Muscle layer of duodenum (tissue), 2 donors: ENCODE data around the gene TM9SF1.
A peak's percentile ranks its signal among the peaks of the same experiment; 100 is the strongest.
"Not testable (repeated sequence)": the region's sequence is repeated elsewhere in the genome, so short reads cannot be mapped to it uniquely, and the experiment has no call there.

Experiments used
- H3K27ac ChIP-seq: one replicate; pipeline ENCODE4 v1.7.0; 2013; ENCODE audit warnings: mild to moderate bottlenecking, low read length
- H3K27me3 ChIP-seq: one replicate; pipeline ENCODE4 v1.7.0; 2013; ENCODE audit warnings: low read depth, mild to moderate bottlenecking, control low read depth, low read length
- H3K36me3 ChIP-seq, 2 donors: one replicate each; pipeline ENCODE4 v1.7.0; 2013; ENCODE audit warnings: low read length in 2 of 2, control low read depth in 1 of 2, mild to moderate bottlenecking in 1 of 2; ENCODE audit not compliant: insufficient read depth in 2 of 2, control insufficient read depth in 1 of 2
- H3K4me1 ChIP-seq, 2 donors: one replicate each; pipeline ENCODE4 v1.7.0; 2013; ENCODE audit warnings: low read length in 2 of 2, mild to moderate bottlenecking in 2 of 2, control low read depth in 1 of 2, moderate library complexity in 1 of 2; ENCODE audit not compliant: insufficient read depth in 2 of 2, control insufficient read depth in 1 of 2
- H3K4me3 ChIP-seq, 2 donors: one replicate each; pipeline ENCODE4 v1.7.0; 2013; ENCODE audit warnings: low read length in 2 of 2, low read depth in 1 of 2, mild to moderate bottlenecking in 1 of 2
- H3K9me3 ChIP-seq, 2 donors: one replicate each; pipeline ENCODE4 v1.7.0; 2013; ENCODE audit warnings: low read length in 2 of 2, control low read depth in 1 of 2, mild to moderate bottlenecking in 1 of 2; ENCODE audit not compliant: control insufficient read depth in 1 of 2
- donor health status: healthy.

Gene TM9SF1

GRCh38 chr14:24235804-24236688, 40.8 kb upstream of the TM9SF1 start:
- Histone ChIP-seq H3K4me3 (no peak overlapping the region), H3K27me3 (no peaks in the 10 kb centered on the region), H3K9me3 (no peaks in the 10 kb centered on the region), H3K27ac (no peak overlapping the region), H3K36me3 (peaks cover 54 to 56% of the 10 kb centered on the region in 2 donors), H3K4me1 (peaks cover 19 to 46% of the 10 kb centered on the region in 2 donors)

GRCh38 chr14:24234095-24235005, 39.1 kb upstream of the TM9SF1 start:
- Histone ChIP-seq H3K4me1 (peaks cover 4 to 33% of the 10 kb centered on the region in 2 donors), H3K36me3 (peaks cover 38 to 39% of the 10 kb centered on the region in 2 donors), H3K9me3 (no peaks in the 10 kb centered on the region), H3K4me3 (no peak overlapping the region), H3K27me3 (no peaks in the 10 kb centered on the region), H3K27ac (no peak overlapping the region)

GRCh38 chr14:24233538-24233866, 38.3 kb upstream of the TM9SF1 start:
- Histone ChIP-seq H3K4me3 (peak overlapping the region; percentile 86 to 97), H3K9me3 (no peaks in the 10 kb centered on the region), H3K27me3 (no peaks in the 10 kb centered on the region), H3K27ac (peak overlapping the region; percentile 95), H3K4me1 (peaks cover 4 to 28% of the 10 kb centered on the region in 2 donors), H3K36me3 (peaks cover 29 to 31% of the 10 kb centered on the region in 2 donors)

- H3K4me3 ChIP-seq = peak within 1 kb of the TSS; percentile 86 to 97
- peaks cover 4 to 28% of the 10 kb centered on the region in 2 donors for H3K4me1 ChIP-seq
- H3K9me3 ChIP-seq = no peaks in the 10 kb centered on the region
- H3K27me3 ChIP-seq = no peaks in the 10 kb centered on the region
- H3K27ac ChIP-seq = peak within 1 kb of the TSS; percentile 95
- peaks cover 23 to 25% of the 10 kb centered on the region in 2 donors for H3K36me3 ChIP-seq
Measured at GRCh38 chr14:24232645-24233537, 37.6 kb upstream of the TM9SF1 start, which contains the start of gene GMPR2. Gene GMPR2 (plus strand): TSS chr14:24232929. CDS start chr14:24233254, 325 bp downstream.

GRCh38 chr14:24232121-24232644, 36.9 kb upstream of the TM9SF1 start, which contains the start of gene NEDD8:
Gene NEDD8 (minus strand): TSS chr14:24232367. CDS start chr14:24232267, 100 bp downstream.
- Histone ChIP-seq H3K4me3 (peak within 1 kb of the TSS; percentile 86 to 97), H3K9me3 (no peaks in the 10 kb centered on the region), H3K27me3 (no peaks in the 10 kb centered on the region), H3K36me3 (peaks cover 16 to 18% of the 10 kb centered on the region in 2 donors), H3K27ac (peak within 1 kb of the TSS; percentile 95), H3K4me1 (peaks cover 4 to 28% of the 10 kb centered on the region in 2 donors)

- Histone ChIP-seq H3K9me3 (no peaks in the 10 kb centered on the region), H3K27me3 (no peaks in the 10 kb centered on the region), H3K4me1 (peaks cover 4 to 28% of the 10 kb centered on the region in 2 donors), H3K4me3 (peak overlapping the region; percentile 86 to 97), H3K36me3 (peaks cover 9 to 11% of the 10 kb centered on the region in 2 donors), H3K27ac (peak overlapping the region; percentile 78)
Measured at GRCh38 chr14:24231263-24232120, 36.3 kb upstream of the TM9SF1 start.

GRCh38 chr14:24228902-24229301, 33.7 kb upstream of the TM9SF1 start:
- Histone ChIP-seq H3K27ac (no peak overlapping the region), H3K27me3 (no peaks in the 10 kb centered on the region), H3K4me3 (no peak overlapping the region), H3K36me3 (no peaks in the 10 kb centered on the region), H3K4me1 (peaks cover 4 to 22% of the 10 kb centered on the region in 2 donors), H3K9me3 (no peaks in the 10 kb centered on the region)

- Histone ChIP-seq H3K27ac (no peak overlapping the region), H3K36me3 (no peaks in the 10 kb centered on the region), H3K27me3 (no peaks in the 10 kb centered on the region), H3K4me1 (peaks cover 0 to 8% of the 10 kb centered on the region in 2 donors), H3K9me3 (no peaks in the 10 kb centered on the region), H3K4me3 (no peak overlapping the region)
Measured at GRCh38 chr14:24226473-24226872, 31.2 kb upstream of the TM9SF1 start.

- H3K27ac ChIP-seq = no peak overlapping the region
- no peak overlapping the region for H3K4me3 ChIP-seq
- no peaks in the 10 kb centered on the region for H3K27me3 ChIP-seq
- H3K36me3 ChIP-seq = no peaks in the 10 kb centered on the region
- H3K4me1 ChIP-seq = no peaks in the 10 kb centered on the region
- H3K9me3 ChIP-seq = no peaks in the 10 kb centered on the region
Measured at GRCh38 chr14:24224618-24225071, 29.4 kb upstream of the TM9SF1 start.

- H3K9me3 ChIP-seq, H3K36me3 ChIP-seq, H3K4me1 ChIP-seq, H3K27me3 ChIP-seq, H3K27ac ChIP-seq, H3K4me3 ChIP-seq: not testable (repeated sequence)
Measured at GRCh38 chr14:24222987-24223386, 27.7 kb upstream of the TM9SF1 start.
